ENCODE data around the gene GDF10. TPM values are rescaled to one million over a fixed set of nuclear protein-coding genes. Genes with fewer than 3 reads are reported as not detected.

GDF10 gene
- total RNA-seq, 1 experiment from 2014 or later = not detected

DNA sequence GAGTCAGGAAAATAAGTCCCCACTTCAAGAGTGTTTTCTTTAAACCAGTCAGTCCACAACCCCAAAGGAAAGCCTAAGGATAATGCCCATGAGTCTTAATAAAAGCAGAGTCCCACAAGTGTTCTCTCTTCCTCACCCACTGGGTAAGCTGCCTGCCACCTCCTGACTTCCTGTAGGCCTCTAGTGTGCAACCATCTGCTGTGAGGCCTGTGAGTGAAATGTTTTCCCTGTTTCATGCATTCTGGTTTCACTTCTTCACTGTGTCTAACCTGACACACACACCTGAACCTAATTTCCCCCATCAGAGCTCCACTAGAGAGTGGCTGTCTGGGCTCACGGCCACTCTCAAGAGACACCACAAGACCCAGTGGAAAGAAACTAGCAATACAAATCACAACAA, 38.9 kb upstream of the GDF10 start:
- no peak overlapping the region for H3K27ac Mint-ChIP-seq (ENCODE audit: unreplicated experiment)
- TF ChIP-seq, protein P1, sequence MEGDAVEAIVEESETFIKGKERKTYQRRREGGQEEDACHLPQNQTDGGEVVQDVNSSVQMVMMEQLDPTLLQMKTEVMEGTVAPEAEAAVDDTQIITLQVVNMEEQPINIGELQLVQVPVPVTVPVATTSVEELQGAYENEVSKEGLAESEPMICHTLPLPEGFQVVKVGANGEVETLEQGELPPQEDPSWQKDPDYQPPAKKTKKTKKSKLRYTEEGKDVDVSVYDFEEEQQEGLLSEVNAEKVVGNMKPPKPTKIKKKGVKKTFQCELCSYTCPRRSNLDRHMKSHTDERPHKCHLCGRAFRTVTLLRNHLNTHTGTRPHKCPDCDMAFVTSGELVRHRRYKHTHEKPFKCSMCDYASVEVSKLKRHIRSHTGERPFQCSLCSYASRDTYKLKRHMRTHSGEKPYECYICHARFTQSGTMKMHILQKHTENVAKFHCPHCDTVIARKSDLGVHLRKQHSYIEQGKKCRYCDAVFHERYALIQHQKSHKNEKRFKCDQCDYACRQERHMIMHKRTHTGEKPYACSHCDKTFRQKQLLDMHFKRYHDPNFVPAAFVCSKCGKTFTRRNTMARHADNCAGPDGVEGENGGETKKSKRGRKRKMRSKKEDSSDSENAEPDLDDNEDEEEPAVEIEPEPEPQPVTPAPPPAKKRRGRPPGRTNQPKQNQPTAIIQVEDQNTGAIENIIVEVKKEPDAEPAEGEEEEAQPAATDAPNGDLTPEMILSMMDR (IDR thresholded peaks at IDR 0.05; ENCODE audit: unreplicated experiment) = no peak
- H3K4me1 Mint-ChIP-seq (ENCODE audit: low read depth, unreplicated experiment) = no peaks in the 10 kb centered on the region
- DNase-seq = no peak
- H3K27me3 Mint-ChIP-seq (ENCODE audit: unreplicated experiment) = peaks cover 73% of the 10 kb centered on the region
- CTCF ChIA-PET = no interaction called here
- intact Hi-C loops (cut with micrococcal nuclease; ENCODE audit: unreplicated experiment) = no loop called here
- no peaks in the 10 kb centered on the region for H3K36me3 Mint-ChIP-seq (ENCODE audit: insufficient read depth, unreplicated experiment)
- BruUV-seq (replicated peaks) = no TSS peak
- no peak overlapping the region for H3K4me3 Mint-ChIP-seq (ENCODE audit: low read depth, unreplicated experiment)
- H3K9me3 Mint-ChIP-seq (ENCODE audit: low read depth, unreplicated experiment) = peaks cover 5% of the 10 kb centered on the region

DNA sequence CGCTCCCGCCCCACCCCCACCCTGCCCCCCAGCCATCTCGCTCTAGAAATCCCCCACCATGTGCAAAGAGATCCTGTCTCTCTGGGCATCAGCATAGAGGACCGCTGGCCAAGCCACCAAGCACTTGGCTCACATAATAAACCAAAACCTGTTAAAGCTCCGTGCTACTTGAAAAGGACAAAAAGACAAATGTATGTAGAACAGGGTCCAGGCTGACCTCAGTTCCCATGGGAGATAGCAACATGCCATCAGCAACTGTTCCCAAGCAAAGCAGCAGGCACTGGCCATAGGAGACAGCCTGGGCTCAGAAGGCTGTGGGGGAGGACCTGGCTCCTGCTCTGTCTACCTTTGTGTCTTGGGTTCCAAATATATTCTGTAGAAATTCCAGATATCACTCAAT, 38.4 kb upstream of the GDF10 start:
- Mint-ChIP-seq H3K9me3 (ENCODE audit: low read depth, unreplicated experiment) (peaks cover 5% of the 10 kb centered on the region), H3K4me1 (ENCODE audit: low read depth, unreplicated experiment) (no peaks in the 10 kb centered on the region), H3K36me3 (ENCODE audit: insufficient read depth, unreplicated experiment) (no peaks in the 10 kb centered on the region), H3K27me3 (ENCODE audit: unreplicated experiment) (peaks cover 73% of the 10 kb centered on the region), H3K27ac (ENCODE audit: unreplicated experiment) (no peak overlapping the region), H3K4me3 (ENCODE audit: low read depth, unreplicated experiment) (no peak overlapping the region)
- no peak for DNase-seq
- TF ChIP-seq, protein P1 (IDR thresholded peaks at IDR 0.05; ENCODE audit: unreplicated experiment) = no peak
- intact Hi-C loops (cut with micrococcal nuclease; ENCODE audit: unreplicated experiment) = no loop called here
- no TSS peak for BruUV-seq (replicated peaks)
- CTCF ChIA-PET = no interaction called here

DNA sequence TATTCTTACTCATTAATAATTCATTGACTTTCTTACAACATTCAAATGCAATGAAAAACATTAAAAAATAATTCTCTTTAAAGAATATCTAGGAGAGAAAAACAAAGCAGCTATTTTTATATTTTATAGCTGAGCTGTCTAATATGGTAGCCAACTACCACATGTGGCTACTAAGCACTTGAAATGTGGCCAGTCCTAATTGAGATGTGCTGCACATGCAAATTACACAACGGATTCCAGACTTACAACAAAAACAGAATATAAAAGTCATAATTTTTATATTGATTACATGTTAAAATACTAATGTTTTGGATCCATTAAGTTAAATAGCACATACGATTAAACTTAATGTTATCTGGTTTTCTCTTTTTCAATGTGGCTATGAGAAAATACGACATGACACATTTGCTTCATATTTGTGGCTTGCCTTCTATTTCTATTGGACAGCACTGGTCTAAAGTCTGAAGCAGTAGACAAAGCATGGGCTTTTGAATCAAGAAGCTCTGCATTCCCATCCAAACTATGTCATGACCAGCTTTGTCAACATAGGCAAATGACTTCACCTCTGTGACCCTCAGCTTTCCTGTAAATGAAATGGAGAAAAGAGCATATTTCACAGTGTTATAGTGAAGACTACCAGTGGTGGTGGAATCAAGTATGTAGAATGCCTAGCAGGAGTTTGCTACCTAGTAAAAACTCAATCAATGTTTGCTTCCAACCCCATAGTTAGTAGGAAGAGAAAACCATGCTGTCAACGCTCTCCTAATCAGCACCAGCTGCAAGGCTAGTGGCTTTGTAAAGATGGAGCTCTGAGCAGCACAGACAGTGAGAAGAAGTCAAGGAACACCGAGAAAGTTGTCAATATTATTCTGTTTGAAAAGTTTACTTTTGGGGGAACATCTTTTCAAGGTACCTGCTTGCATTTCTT, 37.1 kb upstream of the GDF10 start:
- no peak for DNase-seq
- Mint-ChIP-seq H3K27me3 (ENCODE audit: unreplicated experiment) (peaks cover 73% of the 10 kb centered on the region), H3K36me3 (ENCODE audit: insufficient read depth, unreplicated experiment) (no peaks in the 10 kb centered on the region), H3K4me1 (ENCODE audit: low read depth, unreplicated experiment) (no peaks in the 10 kb centered on the region), H3K27ac (ENCODE audit: unreplicated experiment) (no peak overlapping the region), H3K4me3 (ENCODE audit: low read depth, unreplicated experiment) (no peak overlapping the region), H3K9me3 (ENCODE audit: low read depth, unreplicated experiment) (peaks cover 5% of the 10 kb centered on the region)
- TF ChIP-seq, protein P1 (IDR thresholded peaks at IDR 0.05; ENCODE audit: unreplicated experiment) = no peak
- BruUV-seq (replicated peaks) = no TSS peak
- intact Hi-C loops (cut with micrococcal nuclease; ENCODE audit: unreplicated experiment) = no loop called here
- CTCF ChIA-PET = no interaction called here

DNA sequence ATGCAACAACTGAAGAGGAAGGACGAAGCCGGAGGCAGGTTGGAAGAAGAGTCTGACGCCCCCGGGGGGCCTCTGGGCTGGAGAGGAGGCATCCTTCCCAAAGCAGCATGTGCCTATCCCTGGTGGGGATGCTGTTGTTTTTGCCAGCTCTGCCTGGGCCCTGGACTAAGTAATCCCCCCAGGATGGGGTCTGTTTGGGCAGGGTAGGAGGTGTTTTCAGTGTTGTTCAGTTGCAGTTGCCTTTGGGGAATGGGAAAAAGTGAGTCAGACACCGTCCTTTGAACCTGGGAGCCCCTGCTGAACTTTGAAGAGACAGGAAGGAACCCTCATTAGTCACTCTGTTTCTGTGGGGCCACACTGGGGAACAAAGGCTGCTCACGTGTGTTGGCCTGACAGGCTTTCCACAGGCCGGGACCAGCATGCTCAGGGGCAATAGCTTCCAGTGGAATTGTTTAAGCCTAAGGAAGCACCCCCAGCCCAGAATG, 35.2 kb upstream of the GDF10 start:
- no peaks in the 10 kb centered on the region for H3K4me1 Mint-ChIP-seq (ENCODE audit: low read depth, unreplicated experiment)
- TF ChIP-seq, protein P1 (IDR thresholded peaks at IDR 0.05; ENCODE audit: unreplicated experiment) = no peak
- DNase-seq = no peak
- H3K4me3 Mint-ChIP-seq (ENCODE audit: low read depth, unreplicated experiment) = no peak overlapping the region
- H3K27ac Mint-ChIP-seq (ENCODE audit: unreplicated experiment) = no peak overlapping the region
- H3K27me3 Mint-ChIP-seq (ENCODE audit: unreplicated experiment) = peaks cover 86% of the 10 kb centered on the region
- H3K9me3 Mint-ChIP-seq (ENCODE audit: low read depth, unreplicated experiment) = peaks cover 5% of the 10 kb centered on the region
- CTCF ChIA-PET = no interaction called here
- H3K36me3 Mint-ChIP-seq (ENCODE audit: insufficient read depth, unreplicated experiment) = no peaks in the 10 kb centered on the region
- intact Hi-C loops (cut with micrococcal nuclease; ENCODE audit: unreplicated experiment) = no loop called here
- BruUV-seq (replicated peaks) = no TSS peak

Data from Calu3 (cell line).